ENCODE results near the gene XRCC4. TPM values are rescaled to one million over a fixed set of nuclear protein-coding genes. Genes with fewer than 3 reads are reported as not detected.

XRCC4 gene
- total and polyA plus RNA-seq, 4 donors, result 2.3 to 4.9 (median 3.0) TPM

GRCh38 chr5:83096660-83097339 lies 19.5 kb downstream of the XRCC4 start:
- H3K9me3 ChIP-seq (ENCODE audit: control insufficient read depth in 4 of 4, low read length in 3 of 4), result peaks cover 0 to 2% (median 0%) of the 10 kb centered on the region in 4 donors
- no peaks in the 10 kb centered on the region for H3K36me3 ChIP-seq (ENCODE audit: control insufficient read depth in 4 of 4, insufficient read depth in 3 of 4, low read depth in 1 of 4, low read length in 3 of 4)
- TF ChIP-seq CTCF (IDR thresholded peaks at IDR 0.05; ENCODE audit: low read depth, low read length, missing input control), result no peak
- TF ChIP-seq NR2F2 (IDR thresholded peaks at IDR 0.05), result no peak
- DNase-seq (ENCODE audit: low spot score), result no peak
- H3K9ac ChIP-seq (ENCODE audit: low read depth in 1 of 2, low read length in 2 of 2), result no peak overlapping the region
- H3K27ac ChIP-seq (ENCODE audit: low read depth in 1 of 2, low read length in 2 of 2), result no peak overlapping the region
- 92% methylated on average over 2 of the region's 2 CpGs for WGBS
- H3K27me3 ChIP-seq (ENCODE audit: control insufficient read depth in 4 of 4, insufficient read depth in 4 of 4, low read length in 3 of 4), result no peaks in the 10 kb centered on the region
- H3K4me3 ChIP-seq (ENCODE audit: low read depth in 1 of 3, low read length in 3 of 3), result no peak overlapping the region
- H3K4me1 ChIP-seq (ENCODE audit: control insufficient read depth in 4 of 4, insufficient read depth in 4 of 4, low read length in 3 of 4), result no peaks in the 10 kb centered on the region

DNA sequence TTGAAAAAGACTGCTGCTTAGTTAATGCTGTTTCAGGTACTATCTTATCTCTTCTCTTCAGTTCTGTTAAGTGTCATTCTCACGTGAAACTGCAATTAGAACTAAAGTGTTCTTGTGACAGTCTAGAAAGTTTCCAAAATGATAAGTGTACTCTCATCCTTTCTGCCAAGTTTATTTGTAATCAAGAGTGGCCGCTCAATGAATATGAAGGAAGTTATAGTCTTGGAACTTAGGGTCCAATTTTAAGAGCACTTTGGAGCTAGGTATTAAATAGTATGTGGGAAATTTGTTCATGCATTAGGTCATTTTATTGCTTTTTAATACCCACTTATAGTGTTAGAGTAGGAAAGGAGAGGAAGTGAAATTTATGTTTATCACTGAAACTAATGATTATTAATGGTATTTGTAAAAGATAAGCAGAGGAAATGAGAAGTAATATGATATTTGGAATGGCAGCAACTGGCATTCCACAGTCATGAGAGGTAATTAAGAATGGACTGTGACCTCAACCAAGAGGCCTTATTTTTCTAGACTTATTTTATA lies 20.4 kb downstream of the XRCC4 start:
- Histone ChIP-seq H3K27me3 (ENCODE audit: control insufficient read depth in 4 of 4, insufficient read depth in 4 of 4, low read length in 3 of 4) (no peaks in the 10 kb centered on the region), H3K9me3 (ENCODE audit: control insufficient read depth in 4 of 4, low read length in 3 of 4) (peaks cover 0 to 2% (median 0%) of the 10 kb centered on the region in 4 donors), H3K4me3 (ENCODE audit: low read depth in 1 of 3, low read length in 3 of 3) (no peak overlapping the region), H3K27ac (ENCODE audit: low read depth in 1 of 2, low read length in 2 of 2) (no peak overlapping the region), H3K4me1 (ENCODE audit: control insufficient read depth in 4 of 4, insufficient read depth in 4 of 4, low read length in 3 of 4) (no peaks in the 10 kb centered on the region), H3K9ac (ENCODE audit: low read depth in 1 of 2, low read length in 2 of 2) (no peak overlapping the region), H3K36me3 (ENCODE audit: control insufficient read depth in 4 of 4, insufficient read depth in 3 of 4, low read depth in 1 of 4, low read length in 3 of 4) (no peaks in the 10 kb centered on the region)
- WGBS, result 84% methylated on average over 2 of the region's 2 CpGs
- no peak for DNase-seq (ENCODE audit: low spot score)
- TF ChIP-seq HNF4G (IDR thresholded peaks at IDR 0.05) (no peak), GABPA (IDR thresholded peaks at IDR 0.05 in 1 of 2, conservative IDR thresholded peaks at IDR 0.05 in 1 of 2) (no peak), TAF1 (conservative IDR thresholded peaks at IDR 0.05) (no peak), FOXA2 (IDR thresholded peaks at IDR 0.05) (no peak), EGR1 (IDR thresholded peaks at IDR 0.05; ENCODE audit: low read depth in 2 of 2) (no peak), CTCF (IDR thresholded peaks at IDR 0.05; ENCODE audit: low read depth, low read length, missing input control) (no peak)

DNA sequence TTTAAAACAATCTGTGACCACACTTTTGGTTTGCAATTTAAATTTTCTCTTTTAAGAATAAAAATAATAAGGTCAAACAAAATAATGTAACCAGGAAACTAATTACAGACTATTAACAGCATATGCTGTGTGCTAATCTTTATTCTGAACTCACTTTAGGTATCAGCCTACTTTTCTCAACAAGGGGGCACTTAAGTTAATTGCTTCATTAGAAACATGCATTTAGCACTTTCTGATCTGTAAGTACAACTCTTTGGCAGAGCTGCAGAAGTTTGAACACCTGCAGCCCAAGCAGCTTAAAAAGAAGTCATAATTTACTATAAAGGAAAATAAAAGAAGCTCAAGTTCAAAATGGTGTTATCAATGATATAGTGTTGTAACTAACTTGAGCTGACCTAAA lies 21.7 kb downstream of the XRCC4 start:
- H3K27ac ChIP-seq (ENCODE audit: low read depth in 1 of 2, low read length in 2 of 2), result no peak overlapping the region
- H3K36me3 ChIP-seq (ENCODE audit: control insufficient read depth in 4 of 4, insufficient read depth in 3 of 4, low read depth in 1 of 4, low read length in 3 of 4), result no peaks in the 10 kb centered on the region
- no peak overlapping the region for H3K9ac ChIP-seq (ENCODE audit: low read depth in 1 of 2, low read length in 2 of 2)
- H3K4me1 ChIP-seq (ENCODE audit: control insufficient read depth in 4 of 4, insufficient read depth in 4 of 4, low read length in 3 of 4), result peaks cover 0 to under 1% (median 0%) of the 10 kb centered on the region in 4 donors
- no peak overlapping the region for H3K4me3 ChIP-seq (ENCODE audit: low read depth in 1 of 3, low read length in 3 of 3)
- H3K27me3 ChIP-seq (ENCODE audit: control insufficient read depth in 4 of 4, insufficient read depth in 4 of 4, low read length in 3 of 4), result no peaks in the 10 kb centered on the region
- H3K9me3 ChIP-seq (ENCODE audit: control insufficient read depth in 4 of 4, low read length in 3 of 4), result no peaks in the 10 kb centered on the region
- DNase-seq (ENCODE audit: low spot score), result no peak
- TF ChIP-seq CTCF (IDR thresholded peaks at IDR 0.05; ENCODE audit: low read depth, low read length, missing input control) (no peak), HNF4G (IDR thresholded peaks at IDR 0.05) (no peak), HNF4A (conservative IDR thresholded peaks at IDR 0.05) (no peak)
